ENCODE data around the gene CCL27.

CCL27 gene

GRCh38 chr9:34684145-34684544 lies 21.7 kb upstream of the CCL27 start:
- DNase-seq (ENCODE audit: low read depth) = no peak

DNA sequence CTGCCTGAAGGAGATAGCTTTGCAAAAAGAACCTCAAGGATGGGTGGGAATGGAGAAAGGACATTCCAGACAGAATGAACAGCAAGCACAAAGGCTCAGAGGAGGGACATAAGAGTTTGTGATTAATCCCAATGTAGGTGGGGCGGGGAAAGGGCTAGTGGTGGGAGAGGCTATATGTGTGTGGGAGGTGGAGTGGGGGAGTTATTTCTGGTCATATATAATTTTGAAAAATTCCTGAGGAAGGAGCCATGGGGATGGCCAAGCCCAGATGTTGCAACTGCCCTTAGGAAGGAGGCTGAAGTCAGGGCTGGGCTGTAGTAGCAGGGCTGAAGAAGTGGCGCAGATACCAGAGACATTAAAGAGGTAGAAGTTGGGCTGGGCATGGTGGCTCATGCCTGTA lies 13.4 kb upstream of the CCL27 start:
- no peak for DNase-seq (ENCODE audit: low read depth)

GRCh38 chr9:34675048-34675714 lies 12.7 kb upstream of the CCL27 start:
- DNase-seq (ENCODE audit: low read depth) = no peak

DNA sequence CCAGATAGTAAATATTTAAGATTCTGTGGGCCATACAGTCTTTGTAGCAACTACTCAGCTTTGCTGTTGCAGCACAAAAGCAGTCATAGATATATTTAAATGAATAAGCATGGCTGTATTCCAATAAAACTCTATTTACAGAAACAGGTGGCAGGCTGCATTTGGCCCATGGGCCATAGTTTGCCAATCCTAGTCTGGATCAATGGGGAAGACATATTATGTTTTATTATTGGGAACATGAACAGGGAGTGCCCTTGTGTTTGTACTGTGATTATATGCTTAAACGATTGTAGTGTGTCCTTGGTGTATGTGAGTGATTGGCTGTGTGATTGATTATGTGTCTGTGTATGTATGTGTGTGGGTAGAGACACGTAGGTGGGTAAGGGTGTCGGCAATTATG lies 12.0 kb upstream of the CCL27 start:
- DNase-seq (ENCODE audit: low read depth) = no peak

GRCh38 chr9:34671307-34671706 lies 8.8 kb upstream of the CCL27 start:
- DNase-seq (ENCODE audit: low read depth) = no peak

DNA sequence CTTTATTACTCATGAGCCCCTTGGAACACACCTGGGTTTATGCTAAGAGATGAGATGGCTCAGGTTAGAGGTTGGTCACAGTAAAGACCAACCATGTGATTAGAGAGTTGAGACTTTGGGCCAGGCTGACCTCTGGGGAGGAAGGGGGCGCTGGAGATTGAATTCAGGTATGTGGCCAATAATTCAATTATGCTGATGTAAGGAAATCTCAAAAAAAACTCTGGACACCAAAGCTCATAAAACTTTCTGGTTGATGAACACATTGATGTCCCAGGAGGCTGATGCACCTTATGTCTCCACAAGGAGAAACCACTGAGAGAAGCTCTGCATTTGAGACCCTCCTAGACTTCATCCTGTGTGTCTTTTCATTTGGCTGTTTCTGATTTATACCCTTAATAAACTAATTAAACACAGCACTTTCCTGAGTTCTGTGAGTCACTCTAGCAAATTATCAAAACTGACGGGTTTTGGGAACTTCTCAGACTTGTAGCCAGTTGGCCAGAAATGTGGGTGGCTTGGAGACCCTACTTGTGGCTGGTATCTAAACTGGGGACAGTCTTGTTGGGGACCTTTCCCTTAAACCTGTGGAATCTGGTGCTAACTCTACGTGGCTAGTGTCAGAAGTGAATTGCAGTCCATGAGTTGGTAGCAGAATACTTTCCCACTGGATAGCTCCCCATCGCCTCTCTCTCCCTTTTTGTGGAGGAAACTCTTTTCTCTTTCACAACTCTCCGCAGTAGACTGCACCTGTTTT lies 7.5 kb upstream of the CCL27 start:
- no peak for DNase-seq (ENCODE audit: low read depth)

GRCh38 chr9:34665381-34666250 lies 3.2 kb upstream of the CCL27 start:
- DNase-seq (ENCODE audit: low read depth) = peak; percentile 93

GRCh38 chr9:34665067-34665380 lies 2.6 kb upstream of the CCL27 start:
- no peak for DNase-seq (ENCODE audit: low read depth)

- peak; percentile 65 for DNase-seq (ENCODE audit: low read depth)
Observed at GRCh38 chr9:34664281-34665066, 2.0 kb upstream of the CCL27 start.

- no peak for DNase-seq (ENCODE audit: low read depth)
Observed at GRCh38 chr9:34663303-34663605, 797 bp upstream of the CCL27 start.

GRCh38 chr9:34659592-34660253 lies 2.7 kb downstream of the CCL27 start:
- no peak for DNase-seq (ENCODE audit: low read depth)

DNA sequence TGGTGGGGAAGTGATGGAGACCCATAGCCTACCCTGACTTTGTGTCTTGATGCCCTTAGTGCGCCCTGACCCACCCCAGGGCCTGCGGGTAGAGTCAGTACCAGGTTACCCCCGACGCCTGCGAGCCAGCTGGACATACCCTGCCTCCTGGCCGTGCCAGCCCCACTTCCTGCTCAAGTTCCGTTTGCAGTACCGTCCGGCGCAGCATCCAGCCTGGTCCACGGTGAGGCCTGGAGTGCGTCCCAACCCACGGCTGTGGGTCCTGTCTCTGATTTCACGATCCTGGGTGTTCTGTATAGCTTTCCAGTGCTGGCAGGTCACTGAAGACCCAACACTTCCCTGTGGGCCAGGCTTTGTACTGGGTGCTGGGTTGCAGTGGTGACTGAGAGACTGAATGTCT lies 4.0 kb downstream of the CCL27 start:
- no peak for DNase-seq (ENCODE audit: low read depth)

DNA sequence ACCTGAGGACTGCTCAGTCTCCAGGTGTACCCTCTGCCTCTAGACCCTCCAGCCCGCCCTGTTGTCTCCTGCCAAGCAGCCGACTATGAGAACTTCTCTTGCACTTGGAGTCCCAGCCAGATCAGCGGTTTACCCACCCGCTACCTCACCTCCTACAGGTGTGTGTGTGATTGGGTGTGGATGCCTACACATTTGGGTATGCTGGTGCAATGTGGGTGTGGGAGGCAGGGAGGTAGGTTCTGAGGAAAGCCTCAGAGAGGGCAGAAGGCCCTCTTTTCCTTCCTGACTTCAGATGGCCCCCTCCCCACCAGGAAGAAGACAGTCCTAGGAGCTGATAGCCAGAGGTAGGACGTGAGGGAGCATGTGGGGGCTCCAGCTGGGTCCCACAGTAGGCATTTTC lies 5.5 kb downstream of the CCL27 start:
- no peak for DNase-seq (ENCODE audit: low read depth)

- no peak for DNase-seq (ENCODE audit: low read depth)
Observed at GRCh38 chr9:34655394-34655793, 7.1 kb downstream of the CCL27 start.

DNA sequence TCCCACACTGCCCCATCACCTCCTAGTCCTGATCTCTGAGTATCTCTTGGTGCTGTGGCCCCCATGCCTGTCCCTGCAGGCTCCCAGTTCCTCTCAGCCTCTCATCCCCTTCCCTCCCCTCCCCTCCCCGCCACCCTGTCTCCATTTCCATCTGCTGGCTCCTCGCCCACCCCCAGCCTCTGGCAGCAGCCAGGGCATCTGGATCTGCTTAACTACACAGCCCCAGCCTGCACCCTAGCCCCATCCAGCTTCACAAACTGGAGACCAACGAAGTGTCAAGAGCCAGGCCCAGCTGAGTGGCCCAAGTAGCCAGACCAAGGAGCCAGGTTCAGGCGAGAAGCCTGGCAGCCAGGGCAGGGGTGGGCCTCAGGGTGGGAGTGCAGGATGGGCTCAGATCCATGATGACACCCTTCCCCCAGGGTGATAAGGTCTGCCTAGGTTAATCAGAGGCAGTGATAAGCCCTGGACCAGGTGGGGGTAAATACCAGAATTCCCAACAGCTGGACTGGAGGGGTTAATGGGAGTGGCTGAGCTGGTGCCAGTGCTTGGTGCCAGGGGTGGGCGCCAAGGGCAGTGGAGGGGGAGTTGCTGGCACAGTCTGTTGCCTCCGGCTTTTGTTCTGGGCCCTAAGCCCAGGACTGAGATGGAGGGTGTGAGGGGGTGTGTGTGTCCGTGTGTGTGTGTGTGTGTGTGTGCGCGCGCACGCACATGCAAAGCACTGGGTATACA lies 8.0 kb downstream of the CCL27 start:
- DNase-seq (ENCODE audit: low read depth) = no peak

GRCh38 chr9:34653151-34654072 lies 9.0 kb downstream of the CCL27 start:
- DNase-seq (ENCODE audit: low read depth) = no peak

GRCh38 chr9:34652602-34653000 lies 9.9 kb downstream of the CCL27 start:
- DNase-seq (ENCODE audit: low read depth) = no peak

DNA sequence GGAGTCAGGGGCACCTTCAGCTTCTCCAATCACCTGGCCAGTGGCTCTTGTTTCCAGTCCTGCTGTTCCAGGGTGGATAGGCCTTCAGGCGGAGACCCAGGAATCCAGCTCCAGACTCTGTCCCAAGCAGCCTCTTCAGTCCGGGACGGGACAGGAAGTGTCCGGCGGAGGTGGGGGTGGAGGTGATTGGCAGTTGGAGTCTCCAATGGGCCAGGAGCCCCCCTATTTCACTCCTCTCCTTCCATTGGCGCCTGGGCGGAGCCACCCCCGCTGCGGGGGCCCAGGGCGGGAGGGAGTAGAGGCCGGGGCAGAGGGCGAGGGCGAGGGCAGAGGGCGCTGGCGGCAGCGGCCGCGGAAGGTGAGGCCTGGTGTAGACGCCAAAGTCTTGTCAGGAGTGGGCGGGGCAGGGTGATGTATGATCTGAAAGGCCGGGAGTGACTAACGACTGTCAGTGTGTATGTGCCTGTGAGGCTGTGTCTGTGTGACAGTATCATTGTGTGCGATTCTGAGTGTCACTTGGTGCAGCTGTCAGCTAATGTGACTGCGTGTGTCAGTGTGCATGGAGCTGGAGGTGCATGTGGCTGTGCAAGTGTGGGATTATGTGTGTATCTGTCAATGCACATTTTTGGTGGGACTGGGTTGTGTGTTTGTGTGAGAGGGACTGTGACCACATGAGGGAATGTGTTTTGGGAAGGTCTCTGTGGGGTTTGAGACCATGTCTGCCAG lies 10.4 kb downstream of the CCL27 start, which contains the start of gene IL11RA:
IL11RA (plus strand) TSS at position 310 of the 726 bp plus-strand sequence. CDS start 3,033 bp downstream, outside the sequence.
- peak; percentile 80 for DNase-seq (ENCODE audit: low read depth)

DNA sequence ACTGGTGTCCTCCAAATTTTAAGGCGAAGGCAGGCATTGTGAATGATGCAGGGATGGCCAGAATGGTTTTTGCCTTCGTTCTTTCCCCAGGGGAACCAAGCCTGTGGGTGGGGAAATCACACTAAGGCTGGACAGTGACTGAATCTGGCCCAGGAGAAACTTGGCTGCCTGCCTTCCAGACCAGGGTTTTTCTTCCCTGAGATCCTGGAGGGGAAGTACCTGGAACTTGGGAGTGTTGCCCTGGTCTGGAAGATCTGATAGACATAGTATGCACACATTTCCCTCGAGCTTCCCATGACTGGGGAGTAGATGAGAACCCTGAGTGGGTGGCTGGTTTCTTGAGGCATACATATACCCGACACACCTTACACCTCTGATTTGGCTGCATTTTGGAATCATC lies 11.1 kb downstream of the CCL27 start:
- DNase-seq (ENCODE audit: low read depth) = no peak

Measured in stromal cell of bone marrow (primary cell).